ENCODE measurements around the gene CBX6. TPM values are rescaled to one million over a fixed set of nuclear protein-coding genes. Genes with fewer than 3 reads are reported as not detected.

Gene CBX6
- total RNA-seq, 3 donors from 2014 or later (not counting 1 experiment from before 2014, with no cell fraction given), result 68.0 to 81.5 (median 75.7) TPM

GRCh38 chr22:38867471-38868285, 4.3 kb downstream of the CBX6 start:
- intact Hi-C loops (cut with micrococcal nuclease), result loop anchor here (2.0 kb wide), 2 partner anchors 135 to 449 kb away; no protein-coding TSS in a partner anchor
- Mint-ChIP-seq H3K9me3 (no peaks in the 10 kb centered on the region), H3K36me3 (no peaks in the 10 kb centered on the region), H3K4me1 (peaks cover 22 to 41% of the 10 kb centered on the region in 2 donors), H3K4me3 (no peak overlapping the region), H3K27ac (no peak overlapping the region), H3K27me3 (ENCODE audit: low read depth in 2 of 2) (no peaks in the 10 kb centered on the region)
- no peak overlapping the region for H3K27ac ChIP-seq (ENCODE audit: low read length)
- H3K9me3 ChIP-seq (ENCODE audit: control insufficient read depth, insufficient read depth, low read length), result no peaks in the 10 kb centered on the region
- H3K4me1 ChIP-seq (ENCODE audit: control insufficient read depth, insufficient read depth, low read length), result peaks cover 36% of the 10 kb centered on the region
- no peaks in the 10 kb centered on the region for H3K27me3 ChIP-seq (ENCODE audit: control insufficient read depth, insufficient read depth, low read length)
- DNase-seq (no peak), ATAC-seq (no peak)
- H3K4me3 ChIP-seq (ENCODE audit: low read length), result no peak overlapping the region
- no peak for TF ChIP-seq CTCF (IDR thresholded peaks at IDR 0.05)
- peaks cover 24% of the 10 kb centered on the region for H3K36me3 ChIP-seq (ENCODE audit: control insufficient read depth, insufficient read depth, low read length)
- WGBS (ENCODE audit: insufficient coverage), result 97% methylated on average over 18 of the region's 18 CpGs

- H3K4me3 ChIP-seq (ENCODE audit: low read length), result no peak overlapping the region
- intact Hi-C loops (cut with micrococcal nuclease), result loop anchor here (2.0 kb wide), 1 partner anchor 450 kb away; no protein-coding TSS in a partner anchor
- H3K27me3 ChIP-seq (ENCODE audit: control insufficient read depth, insufficient read depth, low read length), result no peaks in the 10 kb centered on the region
- no peak overlapping the region for H3K27ac Mint-ChIP-seq
- ATAC-seq, result no peak
- peaks cover 22 to 37% of the 10 kb centered on the region in 2 donors for H3K4me1 Mint-ChIP-seq
- H3K27ac ChIP-seq (ENCODE audit: low read length), result no peak overlapping the region
- no peaks in the 10 kb centered on the region for H3K27me3 Mint-ChIP-seq (ENCODE audit: low read depth in 2 of 2)
- 98% methylated on average over 13 of the region's 13 CpGs for WGBS (ENCODE audit: insufficient coverage)
- peaks cover 24% of the 10 kb centered on the region for H3K36me3 ChIP-seq (ENCODE audit: control insufficient read depth, insufficient read depth, low read length)
- no peaks in the 10 kb centered on the region for H3K9me3 Mint-ChIP-seq
- TF ChIP-seq CTCF (IDR thresholded peaks at IDR 0.05), result no peak
- no peak overlapping the region for H3K4me3 Mint-ChIP-seq
- no peaks in the 10 kb centered on the region for H3K36me3 Mint-ChIP-seq
- DNase-seq, result no peak
- H3K9me3 ChIP-seq (ENCODE audit: control insufficient read depth, insufficient read depth, low read length), result no peaks in the 10 kb centered on the region
- H3K4me1 ChIP-seq (ENCODE audit: control insufficient read depth, insufficient read depth, low read length), result peaks cover 34% of the 10 kb centered on the region
Measured at GRCh38 chr22:38867124-38867455, 4.9 kb downstream of the CBX6 start.

- H3K36me3 ChIP-seq (ENCODE audit: control insufficient read depth, insufficient read depth, low read length), result peaks cover 24% of the 10 kb centered on the region
- Mint-ChIP-seq H3K27me3 (ENCODE audit: low read depth in 2 of 2) (no peaks in the 10 kb centered on the region), H3K4me1 (peaks cover 22 to 42% of the 10 kb centered on the region in 2 donors), H3K36me3 (no peaks in the 10 kb centered on the region), H3K4me3 (no peak overlapping the region), H3K27ac (no peak overlapping the region), H3K9me3 (no peaks in the 10 kb centered on the region)
- no peak overlapping the region for H3K4me3 ChIP-seq (ENCODE audit: low read length)
- H3K27me3 ChIP-seq (ENCODE audit: control insufficient read depth, insufficient read depth, low read length), result no peaks in the 10 kb centered on the region
- intact Hi-C loops (cut with micrococcal nuclease), result loop anchor here (2.0 kb wide), 1 partner anchor 450 kb away; no protein-coding TSS in a partner anchor
- ATAC-seq (no peak), DNase-seq (no peak)
- no peak overlapping the region for H3K27ac ChIP-seq (ENCODE audit: low read length)
- TF ChIP-seq CTCF (IDR thresholded peaks at IDR 0.05), result no peak
- H3K9me3 ChIP-seq (ENCODE audit: control insufficient read depth, insufficient read depth, low read length), result no peaks in the 10 kb centered on the region
- peaks cover 34% of the 10 kb centered on the region for H3K4me1 ChIP-seq (ENCODE audit: control insufficient read depth, insufficient read depth, low read length)
- 97% methylated on average over 75 of the region's 75 CpGs for WGBS (ENCODE audit: insufficient coverage)
Measured at GRCh38 chr22:38866399-38867123, 5.5 kb downstream of the CBX6 start.
